K562 (cell line): ENCODE data around the gene ID1. TPM values are rescaled to one million over a fixed set of nuclear protein-coding genes. Genes with fewer than 3 reads are reported as not detected.

Experiments used
- ATF7 ChIP-seq: fragments of 450-650 bp; IDR thresholded peaks from 2 replicates; pipeline ENCODE4 v1.7.1; 2014; ENCODE audit warnings: mild to moderate bottlenecking, moderate library complexity
- CEBPG ChIP-seq, 3 experiments: fragments of 200-800 bp in 1 of 3; sonication (Bioruptor generic) in 1 of 3; sonication (generic) in 1 of 3; formaldehyde crosslinking in 1 of 3; IDR thresholded peaks in 2 of 3; conservative IDR thresholded peaks in 1 of 3; 2 replicates each; pipeline versions ENCODE4 v1.6.1 to v1.8.0; 2016 to 2022; ENCODE audit warnings: missing compliant biosample characterization in 2 of 3, missing genetic modification characterization in 2 of 3, mild to moderate bottlenecking in 1 of 3, missing genetic modification reagents in 1 of 3
- CTCFL ChIP-seq: IDR thresholded peaks from 2 replicates; pipeline ENCODE4 v1.6.1; 2011; ENCODE audit warnings: borderline replicate concordance, low read depth, mild to moderate bottlenecking, moderate library complexity, low read length; ENCODE audit not compliant: insufficient read depth, poor library complexity, severe bottlenecking
- DPF2 ChIP-seq: fragments of 450-650 bp; IDR thresholded peaks from 2 replicates; pipeline ENCODE4 v1.6.1; 2016
- JUND ChIP-seq, 2 experiments: IDR thresholded peaks; 2 replicates in 1 of 2; 3 replicates in 1 of 2; pipeline ENCODE4 v1.6.1; 2011; ENCODE audit warnings: borderline replicate concordance in 2 of 2, low read depth in 2 of 2, low read length in 2 of 2, improper control_type of control experiment in 1 of 2, missing biosample characterization in 1 of 2, missing genetic modification characterization in 1 of 2, missing genetic modification reagents in 1 of 2
- L3MBTL2 ChIP-seq: fragments of 450-650 bp; IDR thresholded peaks from 2 replicates; pipeline ENCODE4 v1.6.1; 2016; ENCODE audit warnings: mild to moderate bottlenecking, moderate library complexity
- MTA2 ChIP-seq: fragments of 450-650 bp; IDR thresholded peaks from 2 replicates; pipeline ENCODE4 v1.6.1; 2016; ENCODE audit warnings: low read depth
- MYBL2 ChIP-seq, 2 experiments: fragments of 450-650 bp in 1 of 2; sonication (generic) in 1 of 2; formaldehyde crosslinking in 1 of 2; IDR thresholded peaks; 2 replicates each; pipeline versions ENCODE4 v1.6.1 to v1.8.1; 2017 to 2022; ENCODE audit warnings: borderline replicate concordance in 1 of 2, inconsistent platforms in 1 of 2, low read depth in 1 of 2, mild to moderate bottlenecking in 1 of 2, missing genetic modification reagents in 1 of 2, moderate library complexity in 1 of 2
- NFE2 ChIP-seq: IDR thresholded peaks from 2 replicates; pipeline ENCODE4 v1.6.1; 2014; ENCODE audit warnings: antibody characterized with exemption, low read depth
- RCOR1 ChIP-seq, 2 experiments: IDR thresholded peaks; 2 replicates each; pipeline ENCODE4 v1.6.1; 2012; ENCODE audit warnings: low read depth in 2 of 2, low read length in 2 of 2, borderline replicate concordance in 1 of 2, improper control_type of control experiment in 1 of 2
- TCF3 ChIP-seq: sonication (generic); formaldehyde crosslinking; IDR thresholded peaks from 2 replicates; pipeline ENCODE4 v1.4.0; 2020; ENCODE audit warnings: mild to moderate bottlenecking, missing genetic modification reagents
- XRCC5 ChIP-seq: fragments of 200-400 bp; formaldehyde crosslinking; IDR thresholded peaks from 2 replicates; pipeline ENCODE4 v1.6.1; 2017; ENCODE audit warnings: low read depth, mild to moderate bottlenecking, low read length
- YY1 ChIP-seq, 3 experiments: IDR thresholded peaks; 2 replicates each; pipeline ENCODE4 v1.6.1; 2011; ENCODE audit warnings: low read length in 2 of 3, mild to moderate bottlenecking in 2 of 3, moderate library complexity in 2 of 3, borderline replicate concordance in 1 of 3, control low read depth in 1 of 3, low read depth in 1 of 3; ENCODE audit not compliant: insufficient read depth in 3 of 3, insufficient replicate concordance in 2 of 3, control insufficient read depth in 1 of 3, insufficient read length in 1 of 3; ENCODE audit errors: extremely low read depth in 1 of 3
- ZNF263 ChIP-seq: sonication (generic); formaldehyde crosslinking; IDR thresholded peaks from 2 replicates; pipeline ENCODE4 v1.8.0; 2022; ENCODE audit warnings: mild to moderate bottlenecking, missing genetic modification reagents, borderline replicate concordance
- ZNF592 ChIP-seq: fragments of 450-650 bp; IDR thresholded peaks from 2 replicates; pipeline ENCODE4 v1.6.1; 2017; ENCODE audit warnings: antibody characterized with exemption, mild to moderate bottlenecking
- polyA plus RNA-seq, 8 experiments: library from polyadenylated mRNA; depleted of rRNA in 4 of 8; stranded (reverse) in 5 of 8; unstranded in 3 of 8; fragments of >200 nt; fragmentation: Nextera tagmentation in 2 of 8; fragmentation: Illumina TruSeq in 1 of 8; extraction: Ambion mirVana in 2 of 8; extraction: Trizol in 1 of 8; gene quantifications; 2 replicates each; pipeline versions ENCODE4 v1.2.1 to v1.2.3, GENCODE V29; 2011 to 2014; ENCODE audit warnings: inconsistent platforms in 1 of 8, missing spikeins in 1 of 8
- total RNA-seq, 7 experiments: library from RNA; depleted of rRNA in 6 of 7; stranded (reverse); fragments of >200 nt in 6 of 7; fragmentation: Illumina TruSeq in 2 of 7; extraction: Trizol in 2 of 7; gene quantifications; 2 replicates each; pipeline versions ENCODE4 v1.2.1 to v1.2.3, GENCODE V29; 2011 to 2021; ENCODE audit warnings: low replicate concordance in 1 of 7
- TF ChIP-seq, protein P1 (sequence below): fragments of 450-650 bp; conservative IDR thresholded peaks from 2 replicates; pipeline ENCODE4 v1.6.1; 2016; ENCODE audit warnings: missing genetic modification characterization, low read depth, mild to moderate bottlenecking, control low read depth, missing compliant biosample characterization

ID1 gene
- total and polyA plus RNA-seq, 9 of the 15 experiments (the other 6 are each of a cell fraction or from before 2014, with no cell fraction given), result 1.4 to 358 (median 65.0) TPM

- peak in 1 of 3 experiments; percentile 31 for TF ChIP-seq YY1 (IDR thresholded peaks at IDR 0.05; ENCODE audit: borderline replicate concordance in 1 of 3, control insufficient read depth in 1 of 3, extremely low read depth in 1 of 3, insufficient read depth in 3 of 3, insufficient read length in 1 of 3, insufficient replicate concordance in 2 of 3, low read depth in 1 of 3, low read length in 2 of 3)
- TF ChIP-seq RCOR1 (IDR thresholded peaks at IDR 0.05; ENCODE audit: borderline replicate concordance in 1 of 2, low read depth in 2 of 2, low read length in 2 of 2), result peak in 1 of 2 experiments; percentile 80; a peak in 2 of 4 replicates
- TF ChIP-seq L3MBTL2, result peak; percentile 50
- 0 out of 2 replicates have a peak, but pooled peaks have one; percentile 10 for TF ChIP-seq MTA2
- peak; percentile 87; the same call in 1 of the 2 replicates for TF ChIP-seq XRCC5
- peak; percentile 57 for TF ChIP-seq CTCFL
- peak; percentile 100 for TF ChIP-seq NFE2
- peak; percentile 25; the same call in 1 of the 2 replicates for TF ChIP-seq TCF3 (CRISPR knock-in tag)
- TF ChIP-seq MYBL2 (IDR thresholded peaks at IDR 0.05; ENCODE audit: low read depth), result no peak
- no peak for TF ChIP-seq MYBL2 (CRISPR knock-in tag; IDR thresholded peaks at IDR 0.05; ENCODE audit: borderline replicate concordance)
- TF ChIP-seq, protein P1, sequence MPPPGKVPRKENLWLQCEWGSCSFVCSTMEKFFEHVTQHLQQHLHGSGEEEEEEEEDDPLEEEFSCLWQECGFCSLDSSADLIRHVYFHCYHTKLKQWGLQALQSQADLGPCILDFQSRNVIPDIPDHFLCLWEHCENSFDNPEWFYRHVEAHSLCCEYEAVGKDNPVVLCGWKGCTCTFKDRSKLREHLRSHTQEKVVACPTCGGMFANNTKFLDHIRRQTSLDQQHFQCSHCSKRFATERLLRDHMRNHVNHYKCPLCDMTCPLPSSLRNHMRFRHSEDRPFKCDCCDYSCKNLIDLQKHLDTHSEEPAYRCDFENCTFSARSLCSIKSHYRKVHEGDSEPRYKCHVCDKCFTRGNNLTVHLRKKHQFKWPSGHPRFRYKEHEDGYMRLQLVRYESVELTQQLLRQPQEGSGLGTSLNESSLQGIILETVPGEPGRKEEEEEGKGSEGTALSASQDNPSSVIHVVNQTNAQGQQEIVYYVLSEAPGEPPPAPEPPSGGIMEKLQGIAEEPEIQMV (tag), result no peak
- peak; percentile 67 for TF ChIP-seq DPF2
- peak; percentile 54; the same call in 1 of the 2 replicates for TF ChIP-seq ATF7
- no peak for TF ChIP-seq CEBPG (CRISPR knock-in tag; IDR thresholded peaks at IDR 0.05)
- TF ChIP-seq CEBPG (tag; conservative IDR thresholded peaks at IDR 0.05 in 1 of 2, IDR thresholded peaks at IDR 0.05 in 1 of 2), result peak in 1 of 2 experiments; percentile 49; a peak in 1 of 4 replicates
- peak; percentile 49; the same call in 1 of the 2 replicates for TF ChIP-seq JUND (IDR thresholded peaks at IDR 0.05; ENCODE audit: borderline replicate concordance, low read depth, low read length)
- TF ChIP-seq JUND (tag; IDR thresholded peaks at IDR 0.05; ENCODE audit: borderline replicate concordance, low read depth, low read length), result peak; percentile 72; the same call in 1 of the 3 replicates
- peak; percentile 47 for TF ChIP-seq ZNF263 (CRISPR knock-in tag)
- peak; percentile 94 for TF ChIP-seq ZNF592
Observed at GRCh38 chr20:31560094-31560745, 44.9 kb upstream of the ID1 start (continued).
